GM23248 (cell line): ENCODE measurements around the gene HNF1A.

Experiments used
- EZH2 ChIP-seq: fragments of 200-600 bp; sonication (generic); IDR thresholded peaks from 2 replicates; pipeline ENCODE4 v1.6.1; 2018; ENCODE audit warnings: antibody characterized with exemption, mild to moderate bottlenecking; ENCODE audit not compliant: insufficient read depth, poor library complexity, severe bottlenecking
- EZH2phosphoT487 ChIP-seq: fragments of 200-600 bp; sonication (generic); IDR thresholded peaks from 2 replicates; pipeline ENCODE4 v1.6.1; 2018; ENCODE audit warnings: antibody characterized with exemption, moderate library complexity, mild to moderate bottlenecking, low read depth; ENCODE audit not compliant: insufficient read depth

- TF ChIP-seq EZH2phosphoT487 = no peak
- no peak for TF ChIP-seq EZH2
Measured at GRCh38 chr12:121030576-121031212, 52.4 kb downstream of the HNF1A start.
